Left ventricle myocardium inferior (tissue), 1 donor: ENCODE data around the gene TFEB. TPM values are rescaled to one million over a fixed set of nuclear protein-coding genes. Genes with fewer than 3 reads are reported as not detected.
A peak's percentile ranks its signal among the peaks of the same experiment; 100 is the strongest.

Experiments
- DNase-seq: peaks from one replicate; pipeline ENCODE4 v3.0.0-alpha.2; 2020
- H3K27ac ChIP-seq: fragments of 200-600 bp; replicated peaks from 2 replicates; pipeline ENCODE4 v1.8.0; 2021
- H3K27me3 ChIP-seq: fragments of 200-600 bp; 2 replicates; pipeline ENCODE4 v1.8.0; 2021; ENCODE audit warnings: low read depth
- H3K36me3 ChIP-seq: fragments of 200-600 bp; 2 replicates; pipeline ENCODE4 v1.8.0; 2021
- H3K4me1 ChIP-seq: fragments of 200-600 bp; 2 replicates; pipeline ENCODE4 v1.8.0; 2021
- H3K4me3 ChIP-seq: fragments of 200-600 bp; 2 replicates; pipeline ENCODE4 v1.8.0; 2021; ENCODE audit warnings: mild to moderate bottlenecking, moderate library complexity
- H3K9me3 ChIP-seq: fragments of 200-600 bp; replicated peaks from 2 replicates; pipeline ENCODE4 v1.8.0; 2021
- intact Hi-C: fragments of 100-400 bp; cut with micrococcal nuclease; formaldehyde crosslinking; loops from one replicate; pipeline ENCODE4 v1.11.0; 2022
- total RNA-seq: library from RNA; stranded (reverse); fragmentation: NEBNext Ultra II Directional; extraction: Animal tissue kit (Norgen Biotek cat#: 25700); gene quantifications from one replicate; pipeline ENCODE4 v1.2.1, GENCODE V29; 2021
- TF ChIP-seq, protein P1 (sequence below): fragments of 200-600 bp; IDR thresholded peaks from 2 replicates; pipeline ENCODE4 v1.8.0; 2021; ENCODE audit warnings: antibody characterized with exemption, mild to moderate bottlenecking, borderline replicate concordance
- donor health status: DM: no; HTN: yes; CAD: no; lungs with severe emphysema.

The TFEB gene
- total RNA-seq, 1 donor from 2014 or later: 39.9 TPM

DNA sequence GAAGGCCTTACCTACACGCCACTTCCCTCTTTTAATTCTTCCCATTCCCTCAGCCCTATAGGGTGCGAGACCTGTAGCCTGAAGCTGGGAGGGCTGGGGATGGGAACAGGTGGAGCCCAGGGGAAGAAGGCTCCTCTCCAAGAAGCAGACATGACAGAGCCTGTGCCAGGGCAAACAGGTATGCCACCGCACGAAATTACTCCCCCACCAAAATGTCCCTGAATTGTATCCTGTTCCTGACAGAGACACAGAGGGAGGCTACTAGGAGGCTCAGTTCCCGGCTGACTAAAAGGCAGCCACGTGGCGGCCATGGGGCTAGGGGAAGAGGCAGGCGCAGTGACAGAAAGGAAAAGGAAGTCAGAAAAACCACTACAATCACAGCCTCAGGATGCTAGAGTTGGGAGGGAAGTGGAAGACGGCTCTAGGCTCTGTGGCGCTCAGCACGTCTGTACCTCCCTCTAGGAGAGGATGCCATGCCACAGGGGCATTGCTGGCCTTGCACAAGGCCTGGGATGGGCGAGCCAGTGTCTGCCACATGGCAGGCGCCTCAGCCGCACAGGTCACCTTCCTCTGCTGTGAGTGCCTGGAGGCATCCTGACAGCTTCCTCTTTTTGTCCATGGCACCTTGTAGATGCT is 27.7 kb downstream of the TFEB start:
- TF ChIP-seq, protein P1, sequence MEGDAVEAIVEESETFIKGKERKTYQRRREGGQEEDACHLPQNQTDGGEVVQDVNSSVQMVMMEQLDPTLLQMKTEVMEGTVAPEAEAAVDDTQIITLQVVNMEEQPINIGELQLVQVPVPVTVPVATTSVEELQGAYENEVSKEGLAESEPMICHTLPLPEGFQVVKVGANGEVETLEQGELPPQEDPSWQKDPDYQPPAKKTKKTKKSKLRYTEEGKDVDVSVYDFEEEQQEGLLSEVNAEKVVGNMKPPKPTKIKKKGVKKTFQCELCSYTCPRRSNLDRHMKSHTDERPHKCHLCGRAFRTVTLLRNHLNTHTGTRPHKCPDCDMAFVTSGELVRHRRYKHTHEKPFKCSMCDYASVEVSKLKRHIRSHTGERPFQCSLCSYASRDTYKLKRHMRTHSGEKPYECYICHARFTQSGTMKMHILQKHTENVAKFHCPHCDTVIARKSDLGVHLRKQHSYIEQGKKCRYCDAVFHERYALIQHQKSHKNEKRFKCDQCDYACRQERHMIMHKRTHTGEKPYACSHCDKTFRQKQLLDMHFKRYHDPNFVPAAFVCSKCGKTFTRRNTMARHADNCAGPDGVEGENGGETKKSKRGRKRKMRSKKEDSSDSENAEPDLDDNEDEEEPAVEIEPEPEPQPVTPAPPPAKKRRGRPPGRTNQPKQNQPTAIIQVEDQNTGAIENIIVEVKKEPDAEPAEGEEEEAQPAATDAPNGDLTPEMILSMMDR: no peak
- Histone ChIP-seq H3K27me3 (no peaks in the 10 kb centered on the region), H3K4me3 (no peak overlapping the region), H3K36me3 (peaks cover 2% of the 10 kb centered on the region), H3K4me1 (peaks cover 100% of the 10 kb centered on the region), H3K9me3 (no peaks in the 10 kb centered on the region), H3K27ac (peak overlapping the region; percentile 90)
- intact Hi-C loops: no loop called here
- no peak for DNase-seq

DNA sequence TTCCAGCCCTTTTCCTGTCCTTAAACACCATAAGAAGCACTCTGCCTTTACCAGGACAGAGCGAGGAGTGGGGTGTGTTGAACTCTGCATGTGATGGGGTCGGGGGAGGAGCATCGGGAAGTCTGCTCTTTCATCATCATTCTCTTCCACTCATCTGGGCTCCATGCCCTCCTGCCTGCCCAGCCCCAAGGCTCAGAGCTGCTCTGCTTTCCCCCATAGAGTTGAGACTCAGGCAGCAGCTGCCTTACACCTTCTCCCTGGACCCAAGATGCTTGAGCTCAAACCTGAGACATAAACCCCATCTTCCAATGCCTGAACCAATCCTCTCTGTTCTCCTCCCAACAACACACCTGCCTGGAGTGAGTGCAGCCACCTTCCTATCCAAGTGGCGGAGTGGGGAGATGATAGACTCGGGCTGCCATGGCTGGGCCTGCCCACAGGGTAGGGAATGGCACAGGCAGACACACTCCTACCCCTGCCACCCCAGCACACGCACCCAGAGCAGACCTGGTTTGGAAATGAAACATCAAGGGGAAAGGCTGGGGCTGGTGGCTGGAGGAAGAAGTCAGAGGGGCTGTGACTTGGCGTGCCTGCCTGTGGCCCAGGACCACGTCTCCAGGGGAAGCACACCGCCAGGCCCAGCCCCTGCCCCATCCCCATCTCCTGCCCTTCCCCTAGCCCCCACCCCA is 28.4 kb downstream of the TFEB start:
- Histone ChIP-seq H3K27ac (peak overlapping the region; percentile 90), H3K36me3 (peaks cover 6% of the 10 kb centered on the region), H3K4me3 (no peak overlapping the region), H3K27me3 (no peaks in the 10 kb centered on the region), H3K4me1 (peaks cover 100% of the 10 kb centered on the region), H3K9me3 (no peaks in the 10 kb centered on the region)
- intact Hi-C loops: no loop called here
- DNase-seq: no peak
- TF ChIP-seq, protein P1: no peak

GRCh38 chr6:41705996-41706835 is 29.2 kb downstream of the TFEB start:
- Histone ChIP-seq H3K4me3 (peak overlapping the region; percentile 47), H3K9me3 (no peaks in the 10 kb centered on the region), H3K4me1 (peaks cover 100% of the 10 kb centered on the region), H3K27ac (peak overlapping the region; percentile 90), H3K36me3 (peaks cover 6% of the 10 kb centered on the region), H3K27me3 (no peaks in the 10 kb centered on the region)
- DNase-seq: peak; percentile 82
- TF ChIP-seq, protein P1: peak; percentile 80
- intact Hi-C loops: no loop called here

DNA sequence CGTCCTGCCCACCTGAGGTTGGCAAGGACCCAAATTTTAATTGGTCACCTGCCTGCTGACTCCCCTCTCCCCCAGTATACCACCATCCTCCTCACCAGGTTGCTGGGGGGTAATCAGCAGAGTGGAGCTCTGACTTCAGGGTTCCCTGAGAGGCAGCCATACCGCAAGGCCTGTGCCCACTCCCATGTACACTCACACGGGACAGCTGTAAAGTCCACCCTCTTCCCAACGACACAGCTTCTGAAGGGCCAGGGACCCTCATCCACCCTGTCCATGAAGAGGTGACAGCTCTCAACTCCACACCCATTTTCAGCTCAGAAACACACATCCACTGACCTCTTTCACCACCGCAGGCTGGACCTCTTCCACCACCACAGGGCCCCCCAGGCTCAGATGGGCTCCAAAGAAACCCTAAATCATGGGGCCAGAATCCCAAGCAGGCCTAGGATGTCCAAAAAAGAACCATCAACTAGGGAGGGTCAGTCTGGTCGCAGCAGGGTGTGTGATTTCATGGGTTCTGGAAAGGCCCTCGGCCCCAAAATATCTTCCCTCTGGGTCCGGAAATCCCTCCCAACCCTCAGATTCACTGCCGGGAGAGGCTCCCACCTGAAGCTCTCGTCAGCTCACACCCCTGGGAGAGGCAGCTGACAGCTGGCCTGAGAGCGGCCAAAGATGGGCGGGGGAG is 30.0 kb downstream of the TFEB start:
- intact Hi-C loops: no loop called here
- TF ChIP-seq, protein P1: no peak

More for the DNA sequence above, 30.0 kb downstream of the TFEB start:
- H3K27ac ChIP-seq: peak overlapping the region; percentile 90
- no peak for DNase-seq
- H3K27me3 ChIP-seq: no peaks in the 10 kb centered on the region
- H3K4me3 ChIP-seq: peak overlapping the region; percentile 47
- peaks cover 6% of the 10 kb centered on the region for H3K36me3 ChIP-seq
- H3K9me3 ChIP-seq: no peaks in the 10 kb centered on the region
- H3K4me1 ChIP-seq: peaks cover 100% of the 10 kb centered on the region
